ENCODE data around the gene SRSF7. TPM values are rescaled to one million over a fixed set of nuclear protein-coding genes. Genes with fewer than 3 reads are reported as not detected.
"Not testable (repeated sequence)": the region's sequence is repeated elsewhere in the genome, so short reads cannot be mapped to it uniquely, and the experiment has no call there.

SRSF7 gene
- total RNA-seq, 1 experiment from 2014 or later, result 299 TPM

DNA sequence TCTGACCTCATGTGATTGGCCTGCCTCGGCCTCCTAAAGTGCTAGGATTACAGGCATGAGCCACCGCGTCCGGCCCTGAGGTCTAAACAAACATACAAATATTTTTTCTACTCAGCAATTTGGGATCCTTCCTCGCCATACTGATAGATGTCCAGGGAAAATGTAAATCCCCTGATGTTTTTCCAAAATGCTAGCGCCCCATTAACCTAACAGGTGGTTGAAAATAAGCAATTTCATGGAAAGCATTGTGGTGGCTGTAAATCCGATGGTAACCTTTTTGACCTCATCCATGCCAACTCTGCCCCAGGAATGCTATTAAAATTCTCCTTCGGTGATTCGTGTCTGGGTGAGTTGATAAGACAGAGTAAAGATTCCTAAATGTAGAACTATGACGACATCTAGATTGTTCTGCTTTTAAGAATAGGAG, 46.1 kb upstream of the SRSF7 start (continued):
- TF ChIP-seq, protein P1, sequence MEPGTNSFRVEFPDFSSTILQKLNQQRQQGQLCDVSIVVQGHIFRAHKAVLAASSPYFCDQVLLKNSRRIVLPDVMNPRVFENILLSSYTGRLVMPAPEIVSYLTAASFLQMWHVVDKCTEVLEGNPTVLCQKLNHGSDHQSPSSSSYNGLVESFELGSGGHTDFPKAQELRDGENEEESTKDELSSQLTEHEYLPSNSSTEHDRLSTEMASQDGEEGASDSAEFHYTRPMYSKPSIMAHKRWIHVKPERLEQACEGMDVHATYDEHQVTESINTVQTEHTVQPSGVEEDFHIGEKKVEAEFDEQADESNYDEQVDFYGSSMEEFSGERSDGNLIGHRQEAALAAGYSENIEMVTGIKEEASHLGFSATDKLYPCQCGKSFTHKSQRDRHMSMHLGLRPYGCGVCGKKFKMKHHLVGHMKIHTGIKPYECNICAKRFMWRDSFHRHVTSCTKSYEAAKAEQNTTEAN (CRISPR knock-in tag; IDR thresholded peaks at IDR 0.05), result no peak
- TF ChIP-seq NR3C1 (CRISPR knock-in tag; conservative IDR thresholded peaks at IDR 0.05; ENCODE audit: low read depth) (no peak), CREB1 (CRISPR knock-in tag; IDR thresholded peaks at IDR 0.05) (no peak), ESRRA (CRISPR knock-in tag; IDR thresholded peaks at IDR 0.05; ENCODE audit: borderline replicate concordance) (no peak)
- TF ChIP-seq, protein P2, sequence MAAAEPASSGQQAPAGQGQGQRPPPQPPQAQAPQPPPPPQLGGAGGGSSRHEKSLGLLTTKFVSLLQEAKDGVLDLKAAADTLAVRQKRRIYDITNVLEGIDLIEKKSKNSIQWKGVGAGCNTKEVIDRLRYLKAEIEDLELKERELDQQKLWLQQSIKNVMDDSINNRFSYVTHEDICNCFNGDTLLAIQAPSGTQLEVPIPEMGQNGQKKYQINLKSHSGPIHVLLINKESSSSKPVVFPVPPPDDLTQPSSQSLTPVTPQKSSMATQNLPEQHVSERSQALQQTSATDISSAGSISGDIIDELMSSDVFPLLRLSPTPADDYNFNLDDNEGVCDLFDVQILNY (CRISPR knock-in tag; IDR thresholded peaks at IDR 0.05), result no peak

DNA sequence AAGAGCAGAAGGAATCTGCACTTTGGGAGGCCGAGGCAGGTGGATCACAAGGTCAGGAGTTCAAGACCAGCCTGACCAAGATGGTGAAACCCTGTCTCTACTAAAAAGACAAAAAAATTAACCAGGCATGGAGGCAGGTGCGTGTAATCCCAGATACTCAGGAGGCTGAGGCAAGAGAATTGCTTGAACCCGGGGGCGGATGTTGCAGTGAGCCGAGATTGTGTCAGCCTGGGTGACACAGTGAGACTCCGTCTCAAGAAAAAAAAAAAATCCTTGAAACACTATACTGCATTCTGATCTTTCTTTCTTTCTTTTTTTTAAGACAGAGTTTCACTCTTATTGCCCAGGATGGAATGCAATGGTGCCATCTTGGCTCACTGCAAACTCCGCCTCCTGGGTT, 43.9 kb upstream of the SRSF7 start:
- H3K27me3 Mint-ChIP-seq (ENCODE audit: low read depth); H3K27ac Mint-ChIP-seq; H3K36me3 Mint-ChIP-seq; H3K4me1 Mint-ChIP-seq; POLR2A ChIA-PET; H3K9me3 Mint-ChIP-seq; CTCF ChIA-PET; ATAC-seq; DNase-seq (ENCODE audit: low spot score); H3K4me3 Mint-ChIP-seq: not testable (repeated sequence)

DNA sequence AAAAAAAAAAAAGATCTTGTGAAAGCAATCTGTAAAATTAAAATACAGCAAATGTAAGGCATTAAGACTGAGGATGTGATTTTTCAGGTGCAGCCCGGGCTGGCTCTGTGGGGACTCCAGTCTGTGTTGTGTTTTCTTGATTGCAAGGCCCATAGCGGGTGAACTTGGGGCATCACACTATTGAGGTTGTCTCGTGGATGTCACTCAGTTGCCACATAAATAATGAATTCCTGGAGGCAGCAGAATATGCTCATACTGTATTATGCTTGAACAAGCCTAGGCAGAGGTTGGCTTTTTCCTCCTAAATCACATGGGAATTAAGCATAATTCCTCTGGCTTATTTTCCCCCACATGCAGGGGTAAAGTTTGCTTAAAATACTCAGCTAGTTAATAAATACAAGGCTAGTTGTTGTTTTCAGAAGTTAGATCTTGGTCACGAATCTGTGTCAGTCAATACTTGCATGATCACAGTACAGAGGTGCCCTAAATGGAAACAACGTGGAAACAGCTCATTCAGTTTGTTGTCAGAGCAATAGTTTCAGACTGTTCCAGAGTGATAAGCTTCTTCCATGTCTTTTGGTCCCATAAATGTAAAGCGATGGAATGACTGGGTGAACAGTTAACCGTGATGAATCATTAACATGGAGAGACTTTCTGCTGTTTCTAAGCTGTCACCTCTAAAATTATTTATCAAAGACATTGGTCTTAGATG, 43.2 kb upstream of the SRSF7 start:
- H3K9me3 Mint-ChIP-seq, result no peaks in the 10 kb centered on the region
- H3K27ac Mint-ChIP-seq, result no peak overlapping the region
- H3K27me3 Mint-ChIP-seq (ENCODE audit: low read depth), result no peaks in the 10 kb centered on the region
- POLR2A ChIA-PET, result no interaction called here
- no peaks in the 10 kb centered on the region for H3K4me1 Mint-ChIP-seq
- CTCF ChIA-PET, result no interaction called here
- H3K36me3 Mint-ChIP-seq, result no peaks in the 10 kb centered on the region
- DNase-seq (ENCODE audit: low spot score) (no peak), ATAC-seq (no peak)
- no peak overlapping the region for H3K4me3 Mint-ChIP-seq
- TF ChIP-seq TEAD1 (CRISPR knock-in tag; IDR thresholded peaks at IDR 0.05), result no peak
- TF ChIP-seq OVOL2 (CRISPR knock-in tag; IDR thresholded peaks at IDR 0.05; ENCODE audit: borderline replicate concordance), result no peak
- no peak for TF ChIP-seq ZNF396 (CRISPR knock-in tag; IDR thresholded peaks at IDR 0.05; ENCODE audit: borderline replicate concordance)
- TF ChIP-seq CREM (CRISPR knock-in tag; IDR thresholded peaks at IDR 0.05), result no peak
- no peak for TF ChIP-seq ATF1 (CRISPR knock-in tag; IDR thresholded peaks at IDR 0.05)
- no peak for TF ChIP-seq CDX4 (CRISPR knock-in tag; IDR thresholded peaks at IDR 0.05; ENCODE audit: borderline replicate concordance)
- TF ChIP-seq, protein P1 (CRISPR knock-in tag; IDR thresholded peaks at IDR 0.05), result no peak
- TF ChIP-seq PREB (CRISPR knock-in tag; IDR thresholded peaks at IDR 0.05; ENCODE audit: borderline replicate concordance), result no peak
- no peak for TF ChIP-seq GABPB1 (CRISPR knock-in tag; IDR thresholded peaks at IDR 0.05)
- TF ChIP-seq ZNF416 (CRISPR knock-in tag; IDR thresholded peaks at IDR 0.05), result no peak
- no peak for TF ChIP-seq SP1 (CRISPR knock-in tag; conservative IDR thresholded peaks at IDR 0.05)
- TF ChIP-seq GRHL2 (CRISPR knock-in tag; IDR thresholded peaks at IDR 0.05; ENCODE audit: insufficient replicate concordance, severe bottlenecking), result no peak
- no peak for TF ChIP-seq ZSCAN18 (CRISPR knock-in tag; IDR thresholded peaks at IDR 0.05)
- TF ChIP-seq, protein P3, sequence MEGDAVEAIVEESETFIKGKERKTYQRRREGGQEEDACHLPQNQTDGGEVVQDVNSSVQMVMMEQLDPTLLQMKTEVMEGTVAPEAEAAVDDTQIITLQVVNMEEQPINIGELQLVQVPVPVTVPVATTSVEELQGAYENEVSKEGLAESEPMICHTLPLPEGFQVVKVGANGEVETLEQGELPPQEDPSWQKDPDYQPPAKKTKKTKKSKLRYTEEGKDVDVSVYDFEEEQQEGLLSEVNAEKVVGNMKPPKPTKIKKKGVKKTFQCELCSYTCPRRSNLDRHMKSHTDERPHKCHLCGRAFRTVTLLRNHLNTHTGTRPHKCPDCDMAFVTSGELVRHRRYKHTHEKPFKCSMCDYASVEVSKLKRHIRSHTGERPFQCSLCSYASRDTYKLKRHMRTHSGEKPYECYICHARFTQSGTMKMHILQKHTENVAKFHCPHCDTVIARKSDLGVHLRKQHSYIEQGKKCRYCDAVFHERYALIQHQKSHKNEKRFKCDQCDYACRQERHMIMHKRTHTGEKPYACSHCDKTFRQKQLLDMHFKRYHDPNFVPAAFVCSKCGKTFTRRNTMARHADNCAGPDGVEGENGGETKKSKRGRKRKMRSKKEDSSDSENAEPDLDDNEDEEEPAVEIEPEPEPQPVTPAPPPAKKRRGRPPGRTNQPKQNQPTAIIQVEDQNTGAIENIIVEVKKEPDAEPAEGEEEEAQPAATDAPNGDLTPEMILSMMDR (IDR thresholded peaks at IDR 0.05), result no peak
- TF ChIP-seq ZBTB21 (CRISPR knock-in tag; IDR thresholded peaks at IDR 0.05; ENCODE audit: borderline replicate concordance), result no peak
- no peak for TF ChIP-seq ZNF423 (CRISPR knock-in tag; IDR thresholded peaks at IDR 0.05)
- no peak for TF ChIP-seq GTF2I (CRISPR knock-in tag; conservative IDR thresholded peaks at IDR 0.05)
- TF ChIP-seq, protein P4, sequence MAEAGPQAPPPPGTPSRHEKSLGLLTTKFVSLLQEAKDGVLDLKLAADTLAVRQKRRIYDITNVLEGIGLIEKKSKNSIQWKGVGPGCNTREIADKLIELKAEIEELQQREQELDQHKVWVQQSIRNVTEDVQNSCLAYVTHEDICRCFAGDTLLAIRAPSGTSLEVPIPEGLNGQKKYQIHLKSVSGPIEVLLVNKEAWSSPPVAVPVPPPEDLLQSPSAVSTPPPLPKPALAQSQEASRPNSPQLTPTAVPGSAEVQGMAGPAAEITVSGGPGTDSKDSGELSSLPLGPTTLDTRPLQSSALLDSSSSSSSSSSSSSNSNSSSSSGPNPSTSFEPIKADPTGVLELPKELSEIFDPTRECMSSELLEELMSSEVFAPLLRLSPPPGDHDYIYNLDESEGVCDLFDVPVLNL (CRISPR knock-in tag; IDR thresholded peaks at IDR 0.05; ENCODE audit: borderline replicate concordance, low read depth), result no peak

Measured in WTC11 (cell line).